Colonic mucosa (tissue), 4 donors: ENCODE results near the gene TSHZ2. TPM values are rescaled to one million over a fixed set of nuclear protein-coding genes. Genes with fewer than 3 reads are reported as not detected.

ENCODE experiments used
- DNase-seq: peaks from one replicate; pipeline ENCODE4 v3.0.0-alpha.2; 2020
- H3K27ac ChIP-seq: fragments of 200-600 bp; one replicate; pipeline ENCODE4 v1.8.0; 2021
- H3K27me3 ChIP-seq: fragments of 200-600 bp; one replicate; pipeline ENCODE4 v1.8.0; 2021
- H3K36me3 ChIP-seq: fragments of 200-600 bp; one replicate; pipeline ENCODE4 v1.8.0; 2021
- H3K4me1 ChIP-seq: fragments of 200-600 bp; one replicate; pipeline ENCODE4 v1.8.0; 2021; ENCODE audit warnings: mild to moderate bottlenecking
- H3K4me3 ChIP-seq: fragments of 200-600 bp; one replicate; pipeline ENCODE4 v1.8.0; 2021
- H3K9ac ChIP-seq, 2 donors: one replicate each; pipeline ENCODE4 v1.7.0; 2013; ENCODE audit warnings: control low read depth in 2 of 2, low read depth in 2 of 2, low read length in 2 of 2
- H3K9me3 ChIP-seq: fragments of 200-600 bp; one replicate; pipeline ENCODE4 v1.8.0; 2021
- CTCF ChIP-seq: fragments of 200-600 bp; IDR thresholded peaks from one replicate; pipeline ENCODE4 v1.8.0; 2022; ENCODE audit warnings: antibody characterized with exemption, mild to moderate bottlenecking
- intact Hi-C: fragments of 100-400 bp; cut with DNase I; formaldehyde crosslinking; loops from one replicate; pipeline ENCODE4 v1.14.1; 2022
- total RNA-seq, 2 donors: library from RNA; stranded (reverse); fragmentation: NEBNext Ultra II Directional in 1 of 2; extraction: Animal tissue kit (Norgen Biotek cat#: 25700) in 1 of 2; gene quantifications; one replicate each; pipeline ENCODE4 v1.2.1, GENCODE V29; 2021
- donor health status: healthy.
- donor health status: DM: no; HTN: no; CAD: no.
- donor health status: DM: no; HTN: no; CAD: no.

TSHZ2 gene
- total RNA-seq, 2 donors from 2014 or later = 2.1 to 3.1 TPM

GRCh38 chr20:52994184-52994970 lies 22.2 kb downstream of the TSHZ2 start:
- H3K9ac ChIP-seq = no peak overlapping the region
- no peaks in the 10 kb centered on the region for H3K36me3 ChIP-seq
- H3K27me3 ChIP-seq = no peaks in the 10 kb centered on the region
- no peaks in the 10 kb centered on the region for H3K4me1 ChIP-seq
- no peak for TF ChIP-seq CTCF
- no peaks in the 10 kb centered on the region for H3K9me3 ChIP-seq
- intact Hi-C loops = no loop called here
- no peak overlapping the region for H3K27ac ChIP-seq
- no peak for DNase-seq
- H3K4me3 ChIP-seq = no peak overlapping the region

GRCh38 chr20:52996130-52996529 lies 24.0 kb downstream of the TSHZ2 start:
- Histone ChIP-seq H3K36me3 (no peaks in the 10 kb centered on the region), H3K27me3 (no peaks in the 10 kb centered on the region), H3K4me1 (no peaks in the 10 kb centered on the region), H3K9me3 (no peaks in the 10 kb centered on the region), H3K9ac (no peak overlapping the region), H3K27ac (no peak overlapping the region), H3K4me3 (no peak overlapping the region)
- intact Hi-C loops = no loop called here
- no peak for DNase-seq
- no peak for TF ChIP-seq CTCF

- Histone ChIP-seq H3K27me3 (no peaks in the 10 kb centered on the region), H3K4me3 (no peak overlapping the region), H3K4me1 (no peaks in the 10 kb centered on the region), H3K27ac (no peak overlapping the region), H3K9me3 (no peaks in the 10 kb centered on the region), H3K36me3 (no peaks in the 10 kb centered on the region), H3K9ac (no peak overlapping the region)
- intact Hi-C loops = no loop called here
- no peak for DNase-seq
- no peak for TF ChIP-seq CTCF
These were observed 24.5 kb downstream of the TSHZ2 start for GRCh38 chr20:52996658-52997057.

- no peak overlapping the region for H3K27ac ChIP-seq
- DNase-seq = no peak
- intact Hi-C loops = no loop called here
- no peaks in the 10 kb centered on the region for H3K4me1 ChIP-seq
- no peak overlapping the region for H3K4me3 ChIP-seq
- no peaks in the 10 kb centered on the region for H3K9me3 ChIP-seq
- H3K27me3 ChIP-seq = no peaks in the 10 kb centered on the region
- H3K9ac ChIP-seq = no peak overlapping the region
- H3K36me3 ChIP-seq = no peaks in the 10 kb centered on the region
- TF ChIP-seq CTCF = no peak
These were observed 26.1 kb downstream of the TSHZ2 start for GRCh38 chr20:52998268-52998667.

- no peak for DNase-seq
- no peak overlapping the region for H3K9ac ChIP-seq
- no peak overlapping the region for H3K27ac ChIP-seq
- H3K4me1 ChIP-seq = no peaks in the 10 kb centered on the region
- H3K36me3 ChIP-seq = no peaks in the 10 kb centered on the region
- H3K9me3 ChIP-seq = no peaks in the 10 kb centered on the region
- H3K27me3 ChIP-seq = no peaks in the 10 kb centered on the region
- TF ChIP-seq CTCF = no peak
- intact Hi-C loops = no loop called here
- no peak overlapping the region for H3K4me3 ChIP-seq
These were observed 26.9 kb downstream of the TSHZ2 start for GRCh38 chr20:52999040-52999439.
